ENCODE results near the gene CEACAM6. TPM values are rescaled to one million over a fixed set of nuclear protein-coding genes. Genes with fewer than 3 reads are reported as not detected.
"Not testable (repeated sequence)": the region's sequence is repeated elsewhere in the genome, so short reads cannot be mapped to it uniquely, and the experiment has no call there.

The CEACAM6 gene
- total RNA-seq = under 0.01 and 1.1 TPM in 2 replicates

- no peak within 1 kb of the TSS for H3K4me3 ChIP-seq (ENCODE audit: low read depth, low read length)
- no peak for TF ChIP-seq CTCF (conservative IDR thresholded peaks at IDR 0.05; ENCODE audit: low read depth, low read length)
- DNase-seq (ENCODE audit: low read depth) = no peak
Measured at GRCh38 chr19:41755328-41755913, at the start of gene CEACAM6. Gene CEACAM6, plus strand, starts transcription at chr19:41755530. Its CDS starts 109 bp downstream, at chr19:41755639.

- DNase-seq (ENCODE audit: low read depth) = no peak
- H3K4me3 ChIP-seq (ENCODE audit: low read depth, low read length) = peak overlapping the region; percentile 31
- peak; percentile 83 for TF ChIP-seq CTCF (conservative IDR thresholded peaks at IDR 0.05; ENCODE audit: low read depth, low read length)
Measured at GRCh38 chr19:41706741-41707501, 48.4 kb upstream of the CEACAM6 start.

GRCh38 chr19:41707502-41707812 is 47.9 kb upstream of the CEACAM6 start:
- TF ChIP-seq CTCF (conservative IDR thresholded peaks at IDR 0.05; ENCODE audit: low read depth, low read length) = no peak
- no peak overlapping the region for H3K4me3 ChIP-seq (ENCODE audit: low read depth, low read length)
- no peak for DNase-seq (ENCODE audit: low read depth)

- TF ChIP-seq CTCF (conservative IDR thresholded peaks at IDR 0.05; ENCODE audit: low read depth, low read length) = no peak
- no peak for DNase-seq (ENCODE audit: low read depth)
- H3K4me3 ChIP-seq (ENCODE audit: low read depth, low read length) = no peak overlapping the region
Measured at GRCh38 chr19:41707871-41708371, 47.4 kb upstream of the CEACAM6 start.

GRCh38 chr19:41708481-41708880 is 46.8 kb upstream of the CEACAM6 start, which contains the start of gene CEACAM5:
Gene CEACAM5, plus strand, starts transcription at chr19:41708626. Its CDS starts 106 bp downstream, at chr19:41708732.
- no peak within 1 kb of the TSS for H3K4me3 ChIP-seq (ENCODE audit: low read depth, low read length)
- TF ChIP-seq CTCF (conservative IDR thresholded peaks at IDR 0.05; ENCODE audit: low read depth, low read length) = no peak
- DNase-seq (ENCODE audit: low read depth) = no peak

- not testable (repeated sequence) for DNase-seq (ENCODE audit: low read depth); H3K4me3 ChIP-seq (ENCODE audit: low read depth, low read length)
Measured at GRCh38 chr19:41709516-41709915, 45.8 kb upstream of the CEACAM6 start.

- TF ChIP-seq CTCF (conservative IDR thresholded peaks at IDR 0.05; ENCODE audit: low read depth, low read length) = no peak
- DNase-seq (ENCODE audit: low read depth) = no peak
- no peak overlapping the region for H3K4me3 ChIP-seq (ENCODE audit: low read depth, low read length)
Measured at GRCh38 chr19:41709951-41710645, 45.2 kb upstream of the CEACAM6 start.
